Caco-2 (cell line): ENCODE results near the gene RALGDS. TPM values are rescaled to one million over a fixed set of nuclear protein-coding genes. Genes with fewer than 3 reads are reported as not detected.

Experiments used
- BruUV-seq: library from RNA; stranded (reverse); fragments of 400-500 nt; replicated peaks from 2 replicates; lab custom pipeline; 2021; lab: Mats Ljungman, UMichigan
- CTCF ChIA-PET: fragments of 300-600 bp; sonication (Branson Sonifier 250); formaldehyde crosslinking; loops from one replicate; lab custom pipeline; 2022; ENCODE audit warnings: antibody characterized with exemption; lab: Charles Lee
- POLR2A ChIA-PET: fragments of 300-600 bp; sonication (Branson Sonifier 250); formaldehyde crosslinking; loops from one replicate; lab custom pipeline; 2022; ENCODE audit warnings: antibody characterized with exemption; lab: Charles Lee
- DNase-seq, 2 experiments: peaks; one replicate each; pipeline versions ENCODE4 v3.0.0 to v3.0.0-alpha.2; 2020 to 2022
- H3K27me3 ChIP-seq: replicated peaks from 2 replicates; pipeline ENCODE4 v1.6.0; 2011; ENCODE audit warnings: low read length; ENCODE audit not compliant: control insufficient read depth, insufficient read depth
- H3K36me3 ChIP-seq: 2 replicates; pipeline ENCODE4 v1.5.1; 2011; ENCODE audit warnings: low read length; ENCODE audit not compliant: control insufficient read depth, insufficient read depth
- H3K4me1 ChIP-seq: fragments of 250-450 bp; sonication (Bioruptor Pico); 2 replicates; pipeline ENCODE4 v1.5.1; 2020; ENCODE audit warnings: mild to moderate bottlenecking
- H3K4me3 ChIP-seq: 2 replicates; pipeline ENCODE4 v1.5.1; 2011; ENCODE audit warnings: low read depth, mild to moderate bottlenecking, control low read depth, low read length
- H3K9me3 ChIP-seq: fragments of 250-450 bp; sonication (Bioruptor Pico); 2 replicates; pipeline ENCODE4 v1.5.1; 2020; ENCODE audit warnings: mild to moderate bottlenecking, moderate library complexity
- H3K27ac Mint-ChIP-seq: one replicate; pipeline ENCODE4 v1.8.0; 2022; ENCODE audit warnings: mixed read lengths; ENCODE audit not compliant: unreplicated experiment
- H3K27me3 Mint-ChIP-seq: one replicate; pipeline ENCODE4 v1.8.0; 2022; ENCODE audit warnings: mixed read lengths; ENCODE audit not compliant: insufficient read depth, unreplicated experiment
- H3K36me3 Mint-ChIP-seq: one replicate; pipeline ENCODE4 v1.8.0; 2022; ENCODE audit warnings: mild to moderate bottlenecking, mixed read lengths; ENCODE audit not compliant: insufficient read depth, unreplicated experiment
- H3K4me1 Mint-ChIP-seq: one replicate; pipeline ENCODE4 v1.8.0; 2022; ENCODE audit warnings: low read depth, mixed read lengths; ENCODE audit not compliant: unreplicated experiment
- H3K4me3 Mint-ChIP-seq: one replicate; pipeline ENCODE4 v1.8.0; 2022; ENCODE audit warnings: mild to moderate bottlenecking, moderate library complexity, mixed read lengths; ENCODE audit not compliant: unreplicated experiment
- H3K9me3 Mint-ChIP-seq: one replicate; pipeline ENCODE4 v1.8.0; 2022; ENCODE audit warnings: mixed read lengths; ENCODE audit not compliant: unreplicated experiment
- intact Hi-C: fragments of 100-400 bp; cut with micrococcal nuclease; formaldehyde crosslinking; loops from one replicate; pipeline ENCODE4 v1.10.0; 2022; ENCODE audit not compliant: unreplicated experiment
- total RNA-seq: library from RNA; stranded (reverse); gene quantifications from 2 replicates; pipeline ENCODE4 v1.2.3, GENCODE V29; 2022
- TF ChIP-seq, protein P1 (sequence below), 2 experiments: fragments of 200-600 bp in 1 of 2; IDR thresholded peaks; 1 replicate in 1 of 2; 2 replicates in 1 of 2; pipeline versions ENCODE4 v1.5.1 to v1.8.0; 2011 to 2022; ENCODE audit warnings: antibody characterized with exemption in 1 of 2, control low read depth in 1 of 2, inconsistent platforms in 1 of 2, low read depth in 1 of 2, low read length in 1 of 2, mild to moderate bottlenecking in 1 of 2, moderate library complexity in 1 of 2; ENCODE audit not compliant: insufficient read depth in 1 of 2, severe bottlenecking in 1 of 2, unreplicated experiment in 1 of 2

The RALGDS gene
- total RNA-seq, 1 experiment from 2014 or later: 18.7 TPM

DNA sequence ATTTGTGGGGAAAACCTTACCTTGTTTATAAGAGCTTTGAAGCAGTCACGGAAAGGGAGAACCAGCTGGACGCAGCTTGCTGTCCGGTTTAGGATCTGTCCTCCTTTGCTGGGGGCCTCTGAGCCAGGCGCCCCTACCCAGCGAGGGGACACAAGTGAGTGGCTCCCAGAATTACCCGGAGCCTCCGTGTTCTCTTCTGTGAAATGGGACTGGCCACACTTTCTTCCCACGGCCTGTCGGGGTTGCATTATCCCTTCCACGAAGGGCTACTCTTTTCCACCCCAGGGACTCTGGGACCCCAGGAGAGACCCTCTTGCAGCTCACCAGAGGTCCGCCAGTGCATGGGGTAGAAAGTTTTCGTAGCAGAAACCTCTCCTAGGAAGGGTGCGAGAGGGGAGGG lies 43.2 kb upstream of the RALGDS start:
- Mint-ChIP-seq H3K27ac (no peak overlapping the region), H3K36me3 (no peaks in the 10 kb centered on the region), H3K9me3 (no peaks in the 10 kb centered on the region), H3K4me1 (peaks cover 20% of the 10 kb centered on the region), H3K4me3 (no peak overlapping the region), H3K27me3 (peaks cover 4% of the 10 kb centered on the region)
- TF ChIP-seq, protein P1, sequence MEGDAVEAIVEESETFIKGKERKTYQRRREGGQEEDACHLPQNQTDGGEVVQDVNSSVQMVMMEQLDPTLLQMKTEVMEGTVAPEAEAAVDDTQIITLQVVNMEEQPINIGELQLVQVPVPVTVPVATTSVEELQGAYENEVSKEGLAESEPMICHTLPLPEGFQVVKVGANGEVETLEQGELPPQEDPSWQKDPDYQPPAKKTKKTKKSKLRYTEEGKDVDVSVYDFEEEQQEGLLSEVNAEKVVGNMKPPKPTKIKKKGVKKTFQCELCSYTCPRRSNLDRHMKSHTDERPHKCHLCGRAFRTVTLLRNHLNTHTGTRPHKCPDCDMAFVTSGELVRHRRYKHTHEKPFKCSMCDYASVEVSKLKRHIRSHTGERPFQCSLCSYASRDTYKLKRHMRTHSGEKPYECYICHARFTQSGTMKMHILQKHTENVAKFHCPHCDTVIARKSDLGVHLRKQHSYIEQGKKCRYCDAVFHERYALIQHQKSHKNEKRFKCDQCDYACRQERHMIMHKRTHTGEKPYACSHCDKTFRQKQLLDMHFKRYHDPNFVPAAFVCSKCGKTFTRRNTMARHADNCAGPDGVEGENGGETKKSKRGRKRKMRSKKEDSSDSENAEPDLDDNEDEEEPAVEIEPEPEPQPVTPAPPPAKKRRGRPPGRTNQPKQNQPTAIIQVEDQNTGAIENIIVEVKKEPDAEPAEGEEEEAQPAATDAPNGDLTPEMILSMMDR (IDR thresholded peaks at IDR 0.05; ENCODE audit: insufficient read depth in 1 of 2, low read depth in 1 of 2, low read length in 1 of 2, severe bottlenecking in 1 of 2, unreplicated experiment in 1 of 2): no peak
- Histone ChIP-seq H3K27me3 (no peaks in the 10 kb centered on the region), H3K9me3 (no peaks in the 10 kb centered on the region), H3K4me3 (no peak overlapping the region), H3K4me1 (peaks cover 8% of the 10 kb centered on the region), H3K36me3 (no peaks in the 10 kb centered on the region)
- no TSS peak for BruUV-seq
- ChIA-PET POLR2A (no interaction called here), CTCF (no interaction called here)
- intact Hi-C loops: no loop called here
- peak in 1 of 2 experiments; percentile 8 for DNase-seq

DNA sequence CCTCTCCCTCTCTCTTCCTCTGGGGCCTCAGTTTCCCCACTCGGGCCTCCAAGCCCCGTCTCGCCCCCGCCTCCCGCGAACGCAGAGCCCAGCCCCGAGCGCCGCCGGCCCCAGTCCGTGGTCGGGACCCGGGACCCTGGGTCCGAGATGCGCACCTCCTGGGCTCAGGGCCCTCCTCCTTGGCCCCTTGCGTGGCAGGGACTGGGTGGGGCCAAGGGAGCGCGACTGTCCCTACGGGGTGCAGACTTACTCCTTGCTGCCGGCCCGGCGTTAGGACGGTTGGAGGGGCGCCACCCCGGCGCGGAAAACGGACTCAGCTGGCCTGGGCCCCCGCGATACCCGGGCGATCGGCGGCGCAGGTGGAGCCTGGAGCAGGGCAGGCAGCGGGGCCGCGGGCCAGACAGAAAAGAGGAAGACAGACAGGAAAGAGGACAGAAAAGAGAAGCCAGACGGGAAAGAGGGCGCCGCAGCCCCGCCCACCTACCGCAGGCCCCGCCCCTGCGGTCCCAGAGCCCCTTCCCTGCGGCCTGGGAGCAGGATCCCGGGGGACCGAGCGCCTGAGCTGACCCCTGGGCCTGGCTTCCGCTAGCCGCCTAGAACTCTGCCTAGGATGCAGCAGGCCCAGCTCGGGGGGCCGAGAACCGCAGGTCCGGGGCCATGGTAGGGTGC lies 42.6 kb upstream of the RALGDS start, which contains the start of gene GBGT1:
TSS of gene GBGT1 (minus strand) at position 411 of the 669 bp plus-strand sequence. CDS start 1,502 bp downstream, outside the sequence.
- ChIA-PET CTCF (no interaction called here), POLR2A (no interaction called here)
- Histone ChIP-seq H3K4me3 (no peak within 1 kb of the TSS), H3K36me3 (no peaks in the 10 kb centered on the region), H3K9me3 (no peaks in the 10 kb centered on the region), H3K4me1 (peaks cover 4% of the 10 kb centered on the region), H3K27me3 (no peaks in the 10 kb centered on the region)
- H3K27me3 Mint-ChIP-seq: peaks cover 4% of the 10 kb centered on the region
- H3K36me3 Mint-ChIP-seq: no peaks in the 10 kb centered on the region
- peak in 1 of 2 experiments; percentile 26 for DNase-seq
- no peak within 1 kb of the TSS for H3K27ac Mint-ChIP-seq
- intact Hi-C loops: no loop called here
- TF ChIP-seq, protein P1 (IDR thresholded peaks at IDR 0.05; ENCODE audit: insufficient read depth in 1 of 2, low read depth in 1 of 2, low read length in 1 of 2, severe bottlenecking in 1 of 2, unreplicated experiment in 1 of 2): no peak
- no peaks in the 10 kb centered on the region for H3K9me3 Mint-ChIP-seq
- H3K4me1 Mint-ChIP-seq: peaks cover 17% of the 10 kb centered on the region
- peak within 1 kb of the TSS; percentile 42 for H3K4me3 Mint-ChIP-seq
- BruUV-seq: no TSS peak

- Mint-ChIP-seq H3K27me3 (peaks cover 4% of the 10 kb centered on the region), H3K4me3 (no peak overlapping the region), H3K4me1 (peaks cover 11% of the 10 kb centered on the region), H3K27ac (no peak overlapping the region), H3K36me3 (no peaks in the 10 kb centered on the region), H3K9me3 (no peaks in the 10 kb centered on the region)
- Histone ChIP-seq H3K4me3 (no peak overlapping the region), H3K9me3 (no peaks in the 10 kb centered on the region), H3K27me3 (no peaks in the 10 kb centered on the region), H3K4me1 (no peaks in the 10 kb centered on the region), H3K36me3 (no peaks in the 10 kb centered on the region)
- BruUV-seq: no TSS peak
- ChIA-PET POLR2A (no interaction called here), CTCF (no interaction called here)
- intact Hi-C loops: no loop called here
- DNase-seq: peak in 1 of 2 experiments; percentile 29
- TF ChIP-seq, protein P1 (IDR thresholded peaks at IDR 0.05; ENCODE audit: insufficient read depth in 1 of 2, low read depth in 1 of 2, low read length in 1 of 2, severe bottlenecking in 1 of 2, unreplicated experiment in 1 of 2): no peak
Measured at GRCh38 chr9:133162861-133163503, 41.9 kb upstream of the RALGDS start.
